K562 (cell line): ENCODE measurements around the gene NACC1. TPM values are rescaled to one million over a fixed set of nuclear protein-coding genes. Genes with fewer than 3 reads are reported as not detected.

Experiments used
- CHAMP1 ChIP-seq: fragments of 450-650 bp; IDR thresholded peaks from 2 replicates; pipeline ENCODE4 v1.6.1; 2016; ENCODE audit warnings: mild to moderate bottlenecking
- CREB3 ChIP-seq: fragments of 450-650 bp; conservative IDR thresholded peaks from 2 replicates; pipeline ENCODE4 v1.6.1; 2016; ENCODE audit warnings: missing genetic modification characterization, low read depth, mild to moderate bottlenecking, missing compliant biosample characterization, moderate library complexity
- GABPA ChIP-seq: fragments of 200-800 bp; sonication (Bioruptor generic); conservative IDR thresholded peaks from 2 replicates; pipeline ENCODE4 v1.6.1; 2016; ENCODE audit warnings: low read depth, missing genetic modification characterization, missing compliant biosample characterization
- MTF1 ChIP-seq: fragments of 250-450 bp; sonication (Bioruptor Pico); IDR thresholded peaks from 2 replicates; pipeline ENCODE4 v1.9.0; 2021; ENCODE audit warnings: moderate library complexity, mild to moderate bottlenecking, inconsistent platforms, borderline replicate concordance
- POLR2B ChIP-seq: fragments of 450-650 bp; IDR thresholded peaks from 2 replicates; pipeline ENCODE4 v1.6.1; 2018; ENCODE audit warnings: low read depth; ENCODE audit not compliant: partially characterized antibody
- RREB1 ChIP-seq: fragments of 250-450 bp; sonication (Bioruptor Pico); IDR thresholded peaks from 2 replicates; pipeline ENCODE4 v1.4.0; 2020
- TCF15 ChIP-seq: fragments of 250-450 bp; sonication (Bioruptor Pico); IDR thresholded peaks from 2 replicates; pipeline ENCODE4 v1.8.0; 2022; ENCODE audit warnings: moderate library complexity, mild to moderate bottlenecking, inconsistent platforms
- ZBTB7A ChIP-seq: IDR thresholded peaks from 2 replicates; pipeline ENCODE4 v1.6.1; 2011; ENCODE audit warnings: low read depth, mild to moderate bottlenecking, low read length, moderate library complexity, borderline replicate concordance; ENCODE audit not compliant: control insufficient read depth
- ZHX1 ChIP-seq: fragments of 150-350 bp; conservative IDR thresholded peaks from 2 replicates; pipeline ENCODE4 v1.6.1; 2014; ENCODE audit warnings: low read length
- ZNF23 ChIP-seq: fragments of 250-450 bp; sonication (Bioruptor Pico); IDR thresholded peaks from 2 replicates; pipeline ENCODE4 v1.4.0; 2020; ENCODE audit warnings: mild to moderate bottlenecking
- polyA plus RNA-seq, 8 experiments: library from polyadenylated mRNA; depleted of rRNA in 4 of 8; stranded (reverse) in 5 of 8; unstranded in 3 of 8; fragments of >200 nt; fragmentation: Nextera tagmentation in 2 of 8; fragmentation: Illumina TruSeq in 1 of 8; extraction: Ambion mirVana in 2 of 8; extraction: Trizol in 1 of 8; gene quantifications; 2 replicates each; pipeline versions ENCODE4 v1.2.1 to v1.2.3, GENCODE V29; 2011 to 2014; ENCODE audit warnings: inconsistent platforms in 1 of 8, missing spikeins in 1 of 8
- total RNA-seq, 7 experiments: library from RNA; depleted of rRNA in 6 of 7; stranded (reverse); fragments of >200 nt in 6 of 7; fragmentation: Illumina TruSeq in 2 of 7; extraction: Trizol in 2 of 7; gene quantifications; 2 replicates each; pipeline versions ENCODE4 v1.2.1 to v1.2.3, GENCODE V29; 2011 to 2021; ENCODE audit warnings: low replicate concordance in 1 of 7

The NACC1 gene
- total and polyA plus RNA-seq, 9 of the 15 experiments (the other 6 are each of a cell fraction or from before 2014, with no cell fraction given) = 0.04 to 96.6 (median 25.8) TPM

- TF ChIP-seq RREB1 (CRISPR knock-in tag) (no peak), ZNF23 (CRISPR knock-in tag) (no peak), CHAMP1 (no peak), TCF15 (CRISPR knock-in tag) (no peak), CREB3 (tag) (no peak), POLR2B (peak; percentile 70), ZBTB7A (no peak), MTF1 (no peak), ZHX1 (no peak), GABPA (tag) (no peak)
Measured at GRCh38 chr19:13098277-13099072, 19.6 kb upstream of the NACC1 start (continued).
